ENCODE data around the gene DEFB116. TPM values are rescaled to one million over a fixed set of nuclear protein-coding genes. Genes with fewer than 3 reads are reported as not detected.

Gene DEFB116
- total and polyA plus RNA-seq, 2 of the 4 experiments (the other 2 are of a cell fraction): not detected

DNA sequence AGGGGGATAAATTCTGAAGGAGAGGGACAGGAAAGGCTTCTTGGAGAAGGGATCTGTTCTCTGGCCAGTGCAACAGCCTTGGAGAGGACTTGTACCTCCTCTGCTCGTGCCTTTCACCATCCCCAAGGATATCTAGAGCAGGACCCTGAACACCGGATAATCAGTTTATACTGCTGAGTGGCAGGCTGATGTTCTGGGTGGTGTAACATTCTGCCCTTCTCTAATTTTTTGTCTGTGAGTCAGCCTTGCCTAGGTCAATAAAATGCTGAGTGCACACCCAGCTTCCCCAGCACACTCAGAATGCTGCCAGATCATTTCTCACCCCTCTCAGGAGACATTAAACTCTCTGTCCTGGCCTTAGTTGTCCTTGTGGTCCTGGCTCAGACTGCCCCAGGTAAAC is 51.0 kb downstream of the DEFB116 start, which contains the start of gene DEFB115:
TSS of gene DEFB115 (plus strand) at position 301 of the 400 bp plus-strand sequence. CDS start at position 301, 0 bp downstream.
- H4K20me1 ChIP-seq (ENCODE audit: insufficient read depth, low read length): no peaks in the 10 kb centered on the region
- no peak within 1 kb of the TSS for H3K14ac ChIP-seq (replicated peaks; ENCODE audit: low read depth, low read length)
- no peak within 1 kb of the TSS for H2BK15ac ChIP-seq (ENCODE audit: low read depth, low read length)
- no peaks in the 10 kb centered on the region for H3K36me3 ChIP-seq (ENCODE audit: control insufficient read depth, insufficient read depth, low read length)
- no peak within 1 kb of the TSS for H4K91ac ChIP-seq (ENCODE audit: insufficient read depth, low read depth, low read length)
- H3K9me3 ChIP-seq (ENCODE audit: control insufficient read depth, insufficient read depth, low read length): peaks cover 10% of the 10 kb centered on the region
- intact Hi-C loops (cut with micrococcal nuclease) (no loop called here), in situ Hi-C loops (cut with MboI; ENCODE audit: low sequenced_read_pairs) (no loop called here), dilution Hi-C loops (cut with HindIII; ENCODE audit: low sequenced_read_pairs, unreplicated experiment) (no loop called here)
- H2BK20ac ChIP-seq (ENCODE audit: low read depth, low read length): no peak within 1 kb of the TSS
- no peak within 1 kb of the TSS for H3K9ac ChIP-seq (ENCODE audit: low read depth, low read length)
- H4K8ac ChIP-seq (ENCODE audit: low read depth in 2 of 2, low read length in 2 of 2): no peak within 1 kb of the TSS
- no peak for DNase-seq
- TF ChIP-seq CEBPB (IDR thresholded peaks at IDR 0.05; ENCODE audit: low read depth, low read length): no peak
- TF ChIP-seq, protein P1, sequence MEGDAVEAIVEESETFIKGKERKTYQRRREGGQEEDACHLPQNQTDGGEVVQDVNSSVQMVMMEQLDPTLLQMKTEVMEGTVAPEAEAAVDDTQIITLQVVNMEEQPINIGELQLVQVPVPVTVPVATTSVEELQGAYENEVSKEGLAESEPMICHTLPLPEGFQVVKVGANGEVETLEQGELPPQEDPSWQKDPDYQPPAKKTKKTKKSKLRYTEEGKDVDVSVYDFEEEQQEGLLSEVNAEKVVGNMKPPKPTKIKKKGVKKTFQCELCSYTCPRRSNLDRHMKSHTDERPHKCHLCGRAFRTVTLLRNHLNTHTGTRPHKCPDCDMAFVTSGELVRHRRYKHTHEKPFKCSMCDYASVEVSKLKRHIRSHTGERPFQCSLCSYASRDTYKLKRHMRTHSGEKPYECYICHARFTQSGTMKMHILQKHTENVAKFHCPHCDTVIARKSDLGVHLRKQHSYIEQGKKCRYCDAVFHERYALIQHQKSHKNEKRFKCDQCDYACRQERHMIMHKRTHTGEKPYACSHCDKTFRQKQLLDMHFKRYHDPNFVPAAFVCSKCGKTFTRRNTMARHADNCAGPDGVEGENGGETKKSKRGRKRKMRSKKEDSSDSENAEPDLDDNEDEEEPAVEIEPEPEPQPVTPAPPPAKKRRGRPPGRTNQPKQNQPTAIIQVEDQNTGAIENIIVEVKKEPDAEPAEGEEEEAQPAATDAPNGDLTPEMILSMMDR (conservative IDR thresholded peaks at IDR 0.05; ENCODE audit: low read depth, low read length): no peak
- TF ChIP-seq SMC3 (IDR thresholded peaks at IDR 0.05; ENCODE audit: low read depth, low read length): no peak
- no peak for TF ChIP-seq MAFK (IDR thresholded peaks at IDR 0.05; ENCODE audit: low read depth, low read length)
- H2BK5ac ChIP-seq (ENCODE audit: low read depth, low read length, poor library complexity, severe bottlenecking): no peak within 1 kb of the TSS
- no TSS peak for BruUV-seq (replicated peaks)
- H3K56ac ChIP-seq (ENCODE audit: extremely low read depth, insufficient read depth, low read length): no peak within 1 kb of the TSS
- no peak within 1 kb of the TSS for H3K23ac ChIP-seq (ENCODE audit: low read depth, low read length)
- no peak within 1 kb of the TSS for H2AK9ac ChIP-seq (replicated peaks; ENCODE audit: low read depth, low read length, poor library complexity)
- no peak within 1 kb of the TSS for H2BK120ac ChIP-seq (ENCODE audit: low read depth, low read length)
- POLR2A ChIA-PET (ENCODE audit: unreplicated experiment): no interaction called here
- CTCF ChIA-PET: no interaction called here
- H3K27ac ChIP-seq (ENCODE audit: insufficient read depth, low read length): no peak within 1 kb of the TSS
- no peak within 1 kb of the TSS for H2AFZ ChIP-seq (replicated peaks; ENCODE audit: low read length, poor library complexity)
- H3K18ac ChIP-seq (ENCODE audit: low read depth, low read length): no peak within 1 kb of the TSS
- H3K9me1 ChIP-seq (ENCODE audit: insufficient read depth, low read length): no peaks in the 10 kb centered on the region
- no peaks in the 10 kb centered on the region for H3K27me3 ChIP-seq (ENCODE audit: control insufficient read depth, insufficient read depth, low read length)
- H3K4me3 ChIP-seq (ENCODE audit: insufficient read depth, low read depth, low read length): no peak within 1 kb of the TSS
- H3K4me1 ChIP-seq (ENCODE audit: control insufficient read depth, insufficient read depth, low read length): no peaks in the 10 kb centered on the region
- H3K4me2 ChIP-seq (ENCODE audit: low read depth, low read length): no peak within 1 kb of the TSS
- ATAC-seq (ENCODE audit: low read depth): no peak
- no peak within 1 kb of the TSS for H2AK5ac ChIP-seq (ENCODE audit: low read depth, low read length)
- no peak within 1 kb of the TSS for H3K4ac ChIP-seq (ENCODE audit: low read depth, low read length)
- WGBS, 2 experiments (ENCODE audit: extremely low coverage in 2 of 2, insufficient read length in 1 of 2): no CpG with 5 or more reads among the region's 2 CpGs
- no peaks in the 10 kb centered on the region for H3K79me1 ChIP-seq (ENCODE audit: low read depth in 1 of 2, low read length in 2 of 2)
- H4K5ac ChIP-seq (ENCODE audit: low read depth, low read length): no peak within 1 kb of the TSS

Data from IMR-90 (cell line).